Thymus (tissue), 11 donors: Measurements from ENCODE around the gene CRYL1. TPM values are rescaled to one million over a fixed set of nuclear protein-coding genes. Genes with fewer than 3 reads are reported as not detected.
A peak's percentile ranks its signal among the peaks of the same experiment; 100 is the strongest.

ENCODE experiments used
- DNase-seq, 9 donors: peaks; one replicate each; pipeline ENCODE4 v3.0.0-alpha.2; 2013; ENCODE audit warnings: low spot score in 9 of 9, low read depth in 6 of 9, missing footprints in 1 of 9
- H3K27ac ChIP-seq, 2 donors: one replicate each; pipeline ENCODE4 v1.5.1; 2013; ENCODE audit warnings: control low read depth in 1 of 2, low read depth in 1 of 2, low read length in 1 of 2, mild to moderate bottlenecking in 1 of 2, moderate library complexity in 1 of 2
- H3K27me3 ChIP-seq, 2 donors: one replicate each; pipeline ENCODE4 v1.5.1; 2013; ENCODE audit warnings: low read length in 1 of 2; ENCODE audit not compliant: control insufficient read depth in 2 of 2, insufficient read depth in 1 of 2
- H3K36me3 ChIP-seq, 2 donors: one replicate each; pipeline ENCODE4 v1.5.1; 2013; ENCODE audit warnings: low read length in 1 of 2, mild to moderate bottlenecking in 1 of 2, moderate library complexity in 1 of 2; ENCODE audit not compliant: control insufficient read depth in 2 of 2, insufficient read depth in 2 of 2
- H3K4me1 ChIP-seq, 2 donors: one replicate each; pipeline ENCODE4 v1.5.1; 2013; ENCODE audit warnings: low read length in 2 of 2; ENCODE audit not compliant: control insufficient read depth in 2 of 2, insufficient read depth in 2 of 2
- H3K4me3 ChIP-seq, 2 donors: one replicate each; pipeline ENCODE4 v1.5.1; 2013; ENCODE audit warnings: low read length in 2 of 2, control low read depth in 1 of 2, mild to moderate bottlenecking in 1 of 2
- H3K9me3 ChIP-seq, 2 donors: one replicate each; pipeline ENCODE4 v1.5.1; 2013; ENCODE audit warnings: low read length in 1 of 2, mild to moderate bottlenecking in 1 of 2; ENCODE audit not compliant: control insufficient read depth in 2 of 2, insufficient read depth in 1 of 2
- WGBS: extraction: QIAGEN DNeasy Blood & Tissue Kit; methylation state at CpG from one replicate; pipeline ENCODE4 v1.1.7; 2013; 5-methylcytosine and 5-hydroxymethylcytosine counted together
- polyA plus RNA-seq: library from polyadenylated mRNA; stranded (reverse); fragments of 200-250 nt; gene quantifications from one replicate; pipeline ENCODE4 v1.2.3, GENCODE V29; 2013
- total RNA-seq: library from RNA; stranded (reverse); fragments of 120-200 nt; gene quantifications from one replicate; pipeline ENCODE4 v1.2.4, GENCODE V29; 2013
- donor health status: healthy.

CRYL1 gene
- total and polyA plus RNA-seq, 2 donors = 10.0 to 17.5 TPM

DNA sequence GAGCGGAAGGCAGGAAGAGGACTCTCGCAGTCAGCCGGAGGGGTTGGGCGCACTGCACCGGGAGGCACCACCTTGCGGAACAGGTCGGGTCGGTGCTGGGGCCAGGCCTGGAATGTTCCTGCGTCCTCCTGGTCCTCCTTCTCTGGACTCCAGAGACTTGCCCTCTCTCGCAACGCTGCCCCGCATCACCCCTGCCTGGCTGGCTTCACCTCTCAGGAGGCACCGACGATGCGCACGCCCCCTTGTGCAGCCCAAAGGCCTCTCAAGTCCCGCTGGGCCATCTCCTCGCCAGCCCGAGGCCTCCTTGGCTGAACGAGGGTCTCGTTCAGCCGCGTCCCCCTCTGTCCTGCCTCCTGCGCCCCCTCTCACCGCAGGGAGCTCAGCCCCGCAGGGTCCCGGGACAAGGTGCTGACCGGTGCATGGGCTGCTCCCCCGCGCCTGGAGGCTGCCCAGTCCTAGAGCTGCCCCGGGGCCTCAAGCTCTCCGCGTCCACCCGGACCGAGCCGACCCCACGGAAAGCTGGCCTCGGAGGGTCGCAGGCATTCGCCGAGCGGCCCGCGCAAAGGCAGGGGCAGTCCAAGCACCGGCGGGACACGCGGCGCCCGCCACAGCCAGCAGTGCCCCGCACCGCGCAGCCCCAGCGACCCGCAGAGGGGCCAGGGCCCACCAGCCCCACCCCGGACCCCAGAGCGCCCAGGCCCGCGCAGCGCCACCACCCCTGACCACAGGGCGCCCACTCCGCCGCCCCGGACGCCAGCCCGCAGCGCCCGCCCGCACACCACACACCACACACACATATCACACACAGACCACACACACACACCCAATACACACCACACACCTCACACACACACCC, 133.8 kb downstream of the CRYL1 start:
- Histone ChIP-seq H3K4me1 (peaks cover 3% of the 10 kb centered on the region in 2 donors), H3K4me3 (no peak overlapping the region), H3K27me3 (peaks cover 0 to 6% of the 10 kb centered on the region in 2 donors), H3K36me3 (no peaks in the 10 kb centered on the region), H3K27ac (no peak overlapping the region), H3K9me3 (peaks cover 2 to 12% of the 10 kb centered on the region in 2 donors)
- 96% methylated on average over 66 of the region's 69 CpGs for WGBS
- DNase-seq = no peak

DNA sequence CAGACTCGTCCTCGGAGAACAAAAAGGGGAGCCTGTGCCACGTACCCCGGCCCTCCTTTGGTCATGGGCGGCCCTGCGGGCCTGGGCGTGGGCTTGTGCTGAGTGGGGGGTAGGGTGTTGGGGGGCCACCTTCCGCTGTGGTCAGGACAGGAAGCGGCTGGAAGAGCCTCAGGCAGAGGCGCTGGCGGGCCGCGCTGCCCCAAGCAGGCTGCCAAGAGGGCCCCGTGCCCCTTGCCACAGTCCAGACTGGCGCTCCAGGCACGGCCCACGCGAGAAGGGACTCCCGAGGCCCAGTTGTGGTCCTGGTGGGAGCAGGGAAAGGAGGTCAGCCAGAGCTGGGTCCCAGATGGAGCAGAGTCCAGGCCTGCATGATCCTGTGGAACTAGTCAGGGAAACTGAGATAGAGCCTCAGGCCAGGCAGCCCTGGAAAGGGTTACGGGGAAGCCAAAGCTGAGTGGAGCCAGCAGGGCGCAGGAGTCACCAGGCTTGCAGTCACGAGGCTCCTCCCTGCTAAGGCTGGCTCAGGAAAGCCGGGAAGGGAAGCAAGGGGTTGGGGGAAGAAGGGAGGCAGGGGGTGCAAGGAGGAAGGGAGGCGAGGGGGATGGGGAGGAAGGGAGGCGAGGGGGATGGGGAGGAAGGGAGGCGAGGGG, 135.0 kb downstream of the CRYL1 start:
- peaks cover 0 to 6% of the 10 kb centered on the region in 2 donors for H3K27me3 ChIP-seq
- WGBS = 89% methylated on average over 26 of the region's 26 CpGs
- no peaks in the 10 kb centered on the region for H3K36me3 ChIP-seq
- no peak for DNase-seq
- peaks cover 2 to 12% of the 10 kb centered on the region in 2 donors for H3K9me3 ChIP-seq
- H3K27ac ChIP-seq = no peak overlapping the region
- H3K4me3 ChIP-seq = no peak overlapping the region
- H3K4me1 ChIP-seq = peaks cover 3% of the 10 kb centered on the region in 2 donors

- H3K4me1 ChIP-seq = peaks cover 3% of the 10 kb centered on the region in 2 donors
- H3K4me3 ChIP-seq = no peak overlapping the region
- no peak for DNase-seq
- no peaks in the 10 kb centered on the region for H3K36me3 ChIP-seq
- peaks cover 0 to 5% of the 10 kb centered on the region in 2 donors for H3K27me3 ChIP-seq
- no peak overlapping the region for H3K27ac ChIP-seq
- 96% methylated on average over 13 of the region's 13 CpGs for whole genome bisulfite sequencing
- H3K9me3 ChIP-seq = peaks cover 2 to 12% of the 10 kb centered on the region in 2 donors
Observed at GRCh38 chr13:20389696-20390525, 135.7 kb downstream of the CRYL1 start.

- H3K27ac ChIP-seq = peak overlapping the region in 1 of 2 donors; percentile 77
- H3K27me3 ChIP-seq = no peaks in the 10 kb centered on the region
- 91% methylated on average over 2 of the region's 2 CpGs for WGBS
- H3K4me1 ChIP-seq = peaks cover 3% of the 10 kb centered on the region in 2 donors
- no peaks in the 10 kb centered on the region for H3K36me3 ChIP-seq
- no peak overlapping the region for H3K4me3 ChIP-seq
- DNase-seq = no peak
- H3K9me3 ChIP-seq = peaks cover 2 to 6% of the 10 kb centered on the region in 2 donors
Observed at GRCh38 chr13:20388184-20388583, 137.5 kb downstream of the CRYL1 start.

- H3K9me3 ChIP-seq = peaks cover 0 to 6% of the 10 kb centered on the region in 2 donors
- H3K27ac ChIP-seq = no peak overlapping the region
- H3K4me3 ChIP-seq = no peak overlapping the region
- 62% methylated on average over 8 of the region's 8 CpGs for WGBS
- H3K4me1 ChIP-seq = peaks cover 3% of the 10 kb centered on the region in 2 donors
- no peaks in the 10 kb centered on the region for H3K36me3 ChIP-seq
- no peaks in the 10 kb centered on the region for H3K27me3 ChIP-seq
- DNase-seq = no peak
Observed at GRCh38 chr13:20387441-20387971, 138.2 kb downstream of the CRYL1 start.

DNA sequence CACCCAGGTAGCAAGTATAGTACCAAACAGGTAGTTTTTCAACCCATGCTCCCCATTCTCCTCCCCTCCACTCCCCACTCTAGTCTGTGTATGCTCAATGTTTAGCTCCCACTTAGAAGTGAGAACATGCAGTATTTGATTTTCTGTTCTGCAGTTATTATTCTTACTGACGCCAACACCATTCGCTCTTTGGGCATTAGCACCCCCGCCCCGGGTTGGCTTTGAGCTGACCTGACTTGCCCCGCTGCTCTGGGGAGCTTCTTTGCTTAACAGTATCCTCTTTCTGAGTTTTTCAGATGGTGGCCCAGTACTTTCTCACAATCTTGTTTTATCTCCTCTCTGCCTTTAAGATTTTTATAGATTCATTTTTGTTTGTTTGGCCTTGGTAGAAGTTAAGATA, 138.7 kb downstream of the CRYL1 start:
- Histone ChIP-seq H3K36me3 (no peaks in the 10 kb centered on the region), H3K4me1 (peaks cover 3% of the 10 kb centered on the region in 2 donors), H3K9me3 (peaks cover 0 to 6% of the 10 kb centered on the region in 2 donors), H3K4me3 (no peak overlapping the region), H3K27me3 (no peaks in the 10 kb centered on the region), H3K27ac (no peak overlapping the region)
- no peak for DNase-seq
- 98% methylated on average over 5 of the region's 5 CpGs for WGBS

- Histone ChIP-seq H3K27ac (no peak overlapping the region), H3K4me3 (no peak overlapping the region), H3K36me3 (no peaks in the 10 kb centered on the region), H3K9me3 (no peaks in the 10 kb centered on the region), H3K4me1 (peaks cover 0 to under 1% of the 10 kb centered on the region in 2 donors), H3K27me3 (no peaks in the 10 kb centered on the region)
- 94% methylated on average over 2 of the region's 2 CpGs for WGBS
- DNase-seq = no peak
Observed at GRCh38 chr13:20383058-20383457, 142.6 kb downstream of the CRYL1 start.

DNA sequence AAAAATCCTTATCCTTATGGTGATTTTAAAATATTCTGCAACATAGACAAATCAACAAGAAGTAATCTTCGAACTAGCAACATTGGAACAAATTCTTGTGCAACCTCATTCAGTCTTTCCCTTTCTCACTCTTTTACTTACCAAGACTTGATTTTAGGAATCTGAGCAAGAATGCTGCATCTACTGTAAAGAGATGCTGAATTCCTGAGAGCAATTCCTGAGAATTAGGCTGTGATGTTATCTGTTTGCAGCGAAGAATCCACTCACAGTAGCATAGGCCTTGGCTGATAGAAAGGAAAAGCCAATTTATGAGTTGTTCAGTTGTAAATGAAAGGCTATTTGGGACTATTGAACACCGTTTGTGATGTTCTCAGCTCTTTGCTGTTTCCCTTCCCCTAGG, 144.3 kb downstream of the CRYL1 start:
- Histone ChIP-seq H3K27me3 (no peaks in the 10 kb centered on the region), H3K4me1 (no peaks in the 10 kb centered on the region), H3K36me3 (no peaks in the 10 kb centered on the region), H3K4me3 (no peak overlapping the region), H3K9me3 (no peaks in the 10 kb centered on the region), H3K27ac (no peak overlapping the region)
- no peak for DNase-seq
- WGBS = 95% methylated on average over 3 of the region's 3 CpGs
